Fibroblast of peridontal ligament (primary cell): ENCODE results near the gene GLP2R.

Experiments used
- DNase-seq: peaks from one replicate; pipeline ENCODE4 v3.0.0-alpha.2; 2010; ENCODE audit errors: extremely low read depth

The GLP2R gene

GRCh38 chr17:9922012-9922848, 96.5 kb downstream of the GLP2R start:
- no peak for DNase-seq

- peak; percentile 54 for DNase-seq
These were observed 99.0 kb downstream of the GLP2R start for GRCh38 chr17:9924735-9925191.

- no peak for DNase-seq
These were observed 99.7 kb downstream of the GLP2R start for GRCh38 chr17:9925457-9925856.

- DNase-seq = no peak
These were observed 100.6 kb downstream of the GLP2R start for GRCh38 chr17:9926150-9926804.

- DNase-seq = no peak
These were observed 103.0 kb downstream of the GLP2R start for GRCh38 chr17:9928601-9929333.

- DNase-seq = no peak
These were observed 104.1 kb downstream of the GLP2R start for GRCh38 chr17:9929871-9930270.

- DNase-seq = no peak
These were observed 105.5 kb downstream of the GLP2R start for GRCh38 chr17:9931144-9931741.

- no peak for DNase-seq
These were observed 106.8 kb downstream of the GLP2R start for GRCh38 chr17:9932491-9932890.

- no peak for DNase-seq
These were observed 108.6 kb downstream of the GLP2R start for GRCh38 chr17:9934331-9934730.

GRCh38 chr17:9935408-9935807, 109.7 kb downstream of the GLP2R start:
- DNase-seq = no peak

- DNase-seq = no peak
These were observed 110.4 kb downstream of the GLP2R start for GRCh38 chr17:9936095-9936494.

GRCh38 chr17:9937241-9937761, 111.6 kb downstream of the GLP2R start:
- DNase-seq = peak; percentile 1

- no peak for DNase-seq
These were observed 112.2 kb downstream of the GLP2R start for GRCh38 chr17:9937901-9938300.

- DNase-seq = no peak
These were observed 113.0 kb downstream of the GLP2R start for GRCh38 chr17:9938764-9939163.

GRCh38 chr17:9940841-9941240, 115.1 kb downstream of the GLP2R start:
- no peak for DNase-seq

GRCh38 chr17:9941305-9941704, 115.6 kb downstream of the GLP2R start:
- DNase-seq = no peak
